UCSD-AML1 (cell line): Measurements from ENCODE around the gene RTL10.

Source experiments
- DNase-seq: peaks from one replicate; lab custom pipeline; 2025; ENCODE audit not compliant: unreplicated experiment; lab: John Stamatoyannopoulos, UW

The RTL10 gene

GRCh38 chr22:19854778-19855503 lies at the start of gene RTL10, which contains the start of gene GNB1L:
RTL10 (minus strand) TSS chr22:19854874; CDS start chr22:19852261, 2,613 bp downstream.
GNB1L (minus strand) TSS chr22:19854874; CDS start chr22:19821355, 33,519 bp downstream.
- DNase-seq = peak; percentile 99

- no peak for DNase-seq
Measured at GRCh38 chr22:19904174-19904856, 49.6 kb upstream of the RTL10 start.

DNA sequence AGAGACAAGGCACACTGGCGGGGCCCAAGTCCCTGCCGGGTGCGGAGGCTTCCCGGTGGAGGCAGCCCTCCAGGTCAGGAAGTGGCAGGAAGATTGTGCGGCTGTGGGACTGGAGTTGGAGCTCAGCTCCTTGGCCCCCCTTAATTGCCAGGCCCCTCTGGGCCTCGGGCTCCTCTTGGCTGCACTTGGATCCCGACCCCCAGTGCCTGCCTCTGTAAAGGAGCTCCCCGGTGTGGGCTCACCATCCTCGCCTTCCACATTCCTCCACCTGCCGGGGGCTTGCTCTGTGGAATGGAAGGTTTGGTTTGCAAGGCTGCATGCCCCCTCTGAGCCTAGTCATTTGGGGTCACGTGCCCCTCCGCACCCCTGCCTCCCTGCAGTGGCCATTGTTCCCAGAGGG lies 48.8 kb upstream of the RTL10 start:
- DNase-seq = no peak

GRCh38 chr22:19903031-19903430 lies 48.4 kb upstream of the RTL10 start:
- no peak for DNase-seq

- DNase-seq = no peak
Measured at GRCh38 chr22:19902245-19902715, 47.6 kb upstream of the RTL10 start.

- DNase-seq = no peak
Measured at GRCh38 chr22:19901577-19902244, 47.0 kb upstream of the RTL10 start.

- no peak for DNase-seq
Measured at GRCh38 chr22:19900707-19901436, 46.2 kb upstream of the RTL10 start.

GRCh38 chr22:19898831-19899567 lies 44.3 kb upstream of the RTL10 start:
- no peak for DNase-seq

DNA sequence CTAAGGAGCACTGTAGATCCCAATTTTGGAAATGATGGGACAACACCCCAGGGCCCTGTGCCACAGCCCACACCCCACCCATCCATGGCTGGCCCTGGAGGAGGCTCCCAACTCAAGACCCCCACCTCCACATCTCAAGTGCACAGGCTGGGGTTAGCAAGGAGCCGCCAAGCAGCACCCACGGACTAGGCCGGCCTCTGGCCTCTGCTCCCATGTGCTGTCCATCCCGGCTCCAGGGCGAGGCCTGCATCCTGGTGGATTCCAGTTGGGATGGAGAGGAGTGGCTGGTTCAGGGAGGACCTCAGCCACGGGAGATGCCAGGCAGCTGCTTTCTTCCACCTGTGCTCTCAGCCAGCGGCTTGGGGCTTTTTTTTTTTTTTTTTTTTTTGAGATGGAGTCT lies 43.5 kb upstream of the RTL10 start:
- no peak for DNase-seq

- DNase-seq = no peak
Measured at GRCh38 chr22:19897726-19898125, 43.1 kb upstream of the RTL10 start.

GRCh38 chr22:19896665-19897355 lies 42.1 kb upstream of the RTL10 start:
- DNase-seq = no peak

GRCh38 chr22:19895160-19895849 lies 40.6 kb upstream of the RTL10 start:
- DNase-seq = no peak

DNA sequence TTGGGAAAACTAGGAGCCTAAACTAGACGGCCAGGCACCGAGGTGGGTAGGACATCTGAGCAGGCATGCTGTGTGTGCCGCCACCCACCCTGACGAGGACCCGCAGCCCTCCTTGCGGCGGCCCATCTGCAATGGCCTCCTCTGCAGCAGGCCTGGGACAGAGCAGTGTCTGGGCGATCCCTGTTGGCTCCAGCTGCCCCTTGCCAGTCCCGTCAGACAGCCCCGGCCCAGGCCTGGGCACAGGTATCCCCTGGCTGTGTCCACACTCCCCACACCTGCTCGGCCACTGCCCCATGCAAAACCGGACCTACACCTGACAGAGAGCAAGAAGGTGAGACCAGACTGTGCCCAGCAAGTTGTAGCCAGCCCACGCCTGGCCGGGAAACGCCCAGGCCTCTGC lies 38.7 kb upstream of the RTL10 start:
- DNase-seq = no peak

DNA sequence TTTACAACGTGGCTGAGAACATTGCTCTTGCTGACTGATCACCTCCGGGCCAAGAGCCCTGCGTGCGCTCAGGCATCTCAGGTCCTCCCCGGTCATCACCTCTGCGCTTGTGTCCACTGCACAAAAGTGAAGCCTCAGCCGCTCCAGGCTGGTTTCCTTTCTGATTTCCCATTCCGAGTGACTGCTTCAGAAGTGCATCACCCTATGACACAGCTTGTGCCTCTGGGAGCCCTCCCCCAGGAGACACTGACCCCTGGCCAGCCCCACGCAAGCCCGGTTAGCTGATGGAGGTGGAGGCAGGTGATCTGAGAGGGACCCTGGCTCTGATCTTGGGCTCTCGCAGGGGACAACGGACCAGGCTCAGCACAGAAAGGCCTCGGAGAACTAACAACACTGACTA lies 38.3 kb upstream of the RTL10 start:
- DNase-seq = no peak

GRCh38 chr22:19892257-19892879 lies 37.7 kb upstream of the RTL10 start:
- DNase-seq = no peak

GRCh38 chr22:19891317-19892256 lies 36.9 kb upstream of the RTL10 start:
- no peak for DNase-seq

DNA sequence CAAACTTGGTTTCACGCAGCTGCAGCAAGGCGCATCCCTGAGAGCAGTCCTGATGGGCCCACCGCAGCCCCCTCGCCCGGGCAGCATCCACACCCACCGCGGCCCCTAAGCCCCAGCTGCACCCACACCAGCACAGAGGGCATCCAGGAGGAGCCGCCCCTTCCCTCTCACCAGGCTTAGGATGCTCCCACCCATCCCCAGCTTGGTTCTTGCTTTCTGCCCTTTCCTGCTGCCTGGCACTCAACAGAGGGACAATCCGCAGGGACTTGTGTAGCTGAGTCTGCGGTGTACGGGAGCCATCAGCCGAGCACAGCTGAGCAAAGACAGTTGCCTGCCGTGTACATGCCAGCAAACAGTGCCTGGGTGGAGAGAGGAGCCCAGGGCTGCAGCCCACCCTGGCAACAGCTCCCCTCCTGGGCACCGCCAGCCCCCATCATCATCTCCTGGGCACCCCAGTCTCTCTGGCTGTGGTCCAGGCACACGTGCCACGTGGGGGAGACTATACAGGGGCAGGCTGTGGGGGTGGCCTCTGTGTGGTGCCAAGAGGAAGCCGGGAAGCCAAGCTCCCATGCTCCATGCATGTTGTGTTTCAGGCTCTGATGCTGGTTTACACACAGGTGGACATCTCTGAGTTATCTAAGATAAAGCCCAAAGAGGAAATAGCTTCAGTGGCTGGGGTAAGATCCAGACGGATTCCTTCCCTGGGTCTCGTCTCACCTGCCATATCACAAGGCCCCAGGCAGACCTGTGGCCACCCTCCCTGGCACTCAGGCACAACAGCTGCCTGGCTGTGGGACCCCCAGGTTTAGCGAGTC lies 36.0 kb upstream of the RTL10 start:
- no peak for DNase-seq
